22Rv1 (cell line): ENCODE measurements around the gene DNAH5.
A peak's percentile ranks its signal among the peaks of the same experiment; 100 is the strongest.

Experiments used
- H3K27ac ChIP-seq: fragments of 450-650 bp; 2 replicates; pipeline ENCODE4 v1.5.1; 2017
- ZFX ChIP-seq: fragments of 450-650 bp; IDR thresholded peaks from 2 replicates; pipeline ENCODE4 v1.6.1; 2017; ENCODE audit warnings: antibody characterized with exemption, borderline replicate concordance
- TF ChIP-seq, protein P1 (sequence below): fragments of 450-650 bp; IDR thresholded peaks from 2 replicates; pipeline ENCODE4 v1.5.1; 2017; ENCODE audit warnings: mild to moderate bottlenecking

Gene DNAH5

DNA sequence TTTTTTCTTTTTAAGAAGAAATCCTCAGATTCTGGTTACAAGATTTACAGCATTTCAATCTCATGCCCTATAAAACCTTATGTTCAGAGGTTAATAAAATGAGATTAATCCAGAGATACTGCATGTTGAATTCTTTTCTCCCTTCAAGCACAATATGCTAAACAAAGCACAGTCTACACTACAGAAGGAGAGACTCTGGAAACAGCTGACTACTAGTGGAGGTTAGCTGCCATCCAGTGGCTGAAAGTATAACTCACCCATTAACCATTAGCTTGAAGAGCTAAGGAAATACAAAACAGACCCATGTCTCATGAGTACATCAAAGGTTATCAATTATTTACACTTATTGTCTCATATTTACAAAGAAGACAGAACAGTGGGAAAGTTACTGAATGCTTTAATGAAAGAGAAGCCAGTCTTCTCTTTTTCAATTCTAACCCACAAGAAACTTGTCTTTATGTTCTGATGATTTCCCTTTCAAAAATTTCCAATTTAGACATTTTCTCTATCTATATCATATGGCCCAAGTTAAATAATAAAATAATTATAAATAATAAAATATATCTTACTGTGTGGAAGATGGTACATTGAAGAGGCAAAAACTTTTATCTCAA is 12.7 kb upstream of the DNAH5 start:
- no peak overlapping the region for H3K27ac ChIP-seq
- TF ChIP-seq ZFX = no peak
- TF ChIP-seq, protein P1, sequence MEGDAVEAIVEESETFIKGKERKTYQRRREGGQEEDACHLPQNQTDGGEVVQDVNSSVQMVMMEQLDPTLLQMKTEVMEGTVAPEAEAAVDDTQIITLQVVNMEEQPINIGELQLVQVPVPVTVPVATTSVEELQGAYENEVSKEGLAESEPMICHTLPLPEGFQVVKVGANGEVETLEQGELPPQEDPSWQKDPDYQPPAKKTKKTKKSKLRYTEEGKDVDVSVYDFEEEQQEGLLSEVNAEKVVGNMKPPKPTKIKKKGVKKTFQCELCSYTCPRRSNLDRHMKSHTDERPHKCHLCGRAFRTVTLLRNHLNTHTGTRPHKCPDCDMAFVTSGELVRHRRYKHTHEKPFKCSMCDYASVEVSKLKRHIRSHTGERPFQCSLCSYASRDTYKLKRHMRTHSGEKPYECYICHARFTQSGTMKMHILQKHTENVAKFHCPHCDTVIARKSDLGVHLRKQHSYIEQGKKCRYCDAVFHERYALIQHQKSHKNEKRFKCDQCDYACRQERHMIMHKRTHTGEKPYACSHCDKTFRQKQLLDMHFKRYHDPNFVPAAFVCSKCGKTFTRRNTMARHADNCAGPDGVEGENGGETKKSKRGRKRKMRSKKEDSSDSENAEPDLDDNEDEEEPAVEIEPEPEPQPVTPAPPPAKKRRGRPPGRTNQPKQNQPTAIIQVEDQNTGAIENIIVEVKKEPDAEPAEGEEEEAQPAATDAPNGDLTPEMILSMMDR = peak; percentile 79

DNA sequence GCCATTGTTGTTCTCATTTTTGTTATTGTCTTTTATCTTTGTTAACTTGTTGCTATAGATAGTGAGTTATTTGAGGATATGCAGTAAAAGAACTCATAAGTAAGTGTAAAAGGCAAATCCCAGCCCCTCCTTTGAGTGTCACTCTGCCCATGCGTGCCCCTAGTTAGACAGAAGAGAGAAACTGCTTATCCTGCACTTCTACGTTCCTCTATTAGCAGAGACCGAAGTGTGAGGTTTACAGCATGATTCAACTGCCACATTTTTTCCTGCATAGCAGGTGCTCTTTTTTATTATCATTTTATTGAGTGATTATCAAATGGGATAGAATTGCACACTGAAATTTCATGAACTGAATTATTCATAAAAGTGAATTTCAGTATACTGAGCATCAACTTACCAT is 12.0 kb upstream of the DNAH5 start:
- no peak overlapping the region for H3K27ac ChIP-seq
- TF ChIP-seq, protein P1 = no peak
- TF ChIP-seq ZFX = no peak

DNA sequence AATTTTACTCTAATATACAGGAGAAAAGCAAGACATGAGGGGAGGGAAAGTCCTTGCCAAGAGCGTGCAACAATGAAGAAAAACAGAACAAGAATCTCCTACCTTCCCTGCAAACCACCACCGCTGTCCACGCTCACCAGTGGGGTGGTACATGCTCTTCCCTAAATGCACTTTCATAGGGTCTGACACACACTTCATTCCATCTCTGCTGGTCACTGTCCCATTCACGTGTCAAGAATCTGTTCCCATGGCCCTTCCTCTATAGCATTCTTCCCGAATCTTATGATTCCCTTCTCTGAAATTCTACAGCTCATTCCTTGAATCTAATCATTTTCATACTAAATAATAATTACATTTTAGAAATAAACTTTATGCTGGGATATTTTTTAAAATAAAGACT is 11.4 kb upstream of the DNAH5 start:
- TF ChIP-seq ZFX = no peak
- TF ChIP-seq, protein P1 = no peak

DNA sequence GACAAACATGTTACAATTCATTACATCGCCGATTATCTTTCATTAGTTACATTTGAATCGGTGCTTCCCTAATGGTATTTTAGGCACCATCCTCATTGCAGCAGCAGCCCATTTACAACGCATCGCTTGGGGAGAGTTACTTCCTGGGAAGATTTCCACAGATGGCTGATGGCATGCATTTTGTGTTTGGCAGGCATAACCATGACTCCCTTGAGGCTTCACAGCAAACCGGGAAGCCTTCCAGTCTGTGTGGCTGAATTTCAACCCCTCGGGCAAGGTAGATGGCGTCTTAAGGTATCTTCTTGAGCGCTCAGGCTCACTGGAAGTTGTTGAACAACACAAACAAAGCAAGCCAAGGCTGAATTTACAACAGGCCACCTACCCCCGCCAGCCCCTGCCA is 1.6 kb upstream of the DNAH5 start:
- H3K27ac ChIP-seq = peak overlapping the region; percentile 96
- no peak for TF ChIP-seq ZFX
- TF ChIP-seq, protein P1 = no peak

More for the DNA sequence above, 11.4 kb upstream of the DNAH5 start:
- H3K27ac ChIP-seq = no peak overlapping the region

DNA sequence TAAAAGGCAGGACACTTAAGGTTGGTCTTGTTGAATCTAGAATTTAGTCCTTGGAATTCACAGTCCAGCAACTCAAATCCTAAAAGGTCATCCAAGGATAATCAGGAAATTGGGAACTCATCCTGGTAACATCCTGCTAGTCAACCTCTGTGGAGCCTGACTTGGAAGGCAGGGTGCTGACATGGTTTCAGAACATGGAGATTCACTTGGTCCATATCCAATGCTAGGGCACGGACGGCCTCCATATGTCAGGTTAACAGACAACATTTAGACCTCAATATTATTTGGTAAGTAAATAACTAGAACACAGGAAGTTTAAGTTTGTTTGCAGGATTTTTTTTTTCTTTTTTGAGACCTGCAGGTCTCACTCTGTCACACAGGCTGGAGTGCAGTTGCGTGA is 783 bp upstream of the DNAH5 start:
- TF ChIP-seq, protein P1 = no peak
- TF ChIP-seq ZFX = no peak
- H3K27ac ChIP-seq = peak overlapping the region; percentile 96

DNA sequence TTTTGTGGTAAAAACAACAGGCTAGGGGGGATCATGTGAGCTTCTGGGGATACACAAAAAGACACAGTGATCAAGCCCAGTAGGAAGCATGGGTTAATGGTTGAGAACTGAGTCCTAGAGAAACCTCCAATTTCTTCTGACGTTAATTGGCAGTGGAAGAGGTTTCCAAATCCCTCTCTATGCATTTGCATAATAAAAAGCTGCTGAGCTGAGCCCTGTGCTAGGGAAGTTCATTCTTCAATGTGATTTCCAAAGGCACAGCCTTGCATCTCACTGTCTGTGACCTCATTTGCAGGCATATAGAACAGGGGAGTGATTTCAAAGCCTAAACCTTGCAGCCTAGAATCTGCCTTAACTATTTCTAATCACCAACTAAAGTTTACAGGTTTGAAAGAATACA is 812 bp downstream of the DNAH5 start:
- TF ChIP-seq, protein P1 = no peak
- no peak for TF ChIP-seq ZFX
- H3K27ac ChIP-seq = peak overlapping the region; percentile 96

DNA sequence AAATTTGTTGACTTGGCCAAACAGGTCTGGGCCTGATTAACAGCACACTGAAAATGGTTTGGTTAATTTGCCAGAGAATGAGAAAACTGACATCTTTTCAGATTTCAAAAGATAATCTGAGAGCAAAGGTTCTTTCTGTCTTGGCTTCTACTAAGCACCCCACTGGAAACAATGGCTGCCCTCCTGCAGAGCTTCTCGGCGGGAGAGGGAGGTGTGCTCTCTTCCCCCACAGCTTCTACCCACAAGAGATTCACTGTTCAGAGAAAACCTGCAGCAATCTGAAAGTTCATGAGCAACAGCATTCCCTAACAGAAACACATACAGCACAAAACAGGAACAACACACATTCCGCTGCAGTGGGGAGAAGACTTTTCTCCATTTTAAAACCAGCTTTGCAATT is 3.0 kb downstream of the DNAH5 start:
- H3K27ac ChIP-seq = no peak overlapping the region
- TF ChIP-seq ZFX = no peak
- TF ChIP-seq, protein P1 = no peak
